Kidney epithelial cell (primary cell): Measurements from ENCODE around the gene MEX3A. TPM values are rescaled to one million over a fixed set of nuclear protein-coding genes. Genes with fewer than 3 reads are reported as not detected.

ENCODE experiments used
- DNase-seq: peaks from one replicate; pipeline ENCODE4 v3.0.0-alpha.2; 2010; ENCODE audit warnings: low read depth
- H3K27me3 ChIP-seq: 2 replicates; pipeline ENCODE4 v1.6.0; 2011; ENCODE audit warnings: low read length; ENCODE audit not compliant: control insufficient read depth, insufficient read depth
- H3K36me3 ChIP-seq: 2 replicates; pipeline ENCODE4 v1.5.1; 2011; ENCODE audit warnings: low read length; ENCODE audit not compliant: control insufficient read depth, insufficient read depth
- H3K4me3 ChIP-seq: 2 replicates; pipeline ENCODE4 v1.5.1; 2011; ENCODE audit warnings: low read depth, mild to moderate bottlenecking, control low read depth, low read length
- CTCF ChIP-seq: IDR thresholded peaks from 2 replicates; pipeline ENCODE4 v1.5.1; 2011; ENCODE audit warnings: mild to moderate bottlenecking, moderate library complexity, low read length, control low read depth, inconsistent platforms; ENCODE audit not compliant: insufficient read depth, poor library complexity, severe bottlenecking
- total RNA-seq: library from RNA; depleted of rRNA; stranded (reverse); fragments of >200 nt; gene quantifications from 2 replicates; pipeline ENCODE4 v1.2.3, GENCODE V29; 2015

Gene MEX3A
- total RNA-seq, 1 donor from 2014 or later = 34.5 TPM

GRCh38 chr1:156098784-156099183 lies 16.5 kb upstream of the MEX3A start:
- H3K27me3 ChIP-seq = no peaks in the 10 kb centered on the region
- no peak for DNase-seq
- H3K36me3 ChIP-seq = no peaks in the 10 kb centered on the region
- H3K4me3 ChIP-seq = no peak overlapping the region
- TF ChIP-seq CTCF = no peak

- no peak for TF ChIP-seq CTCF
- no peaks in the 10 kb centered on the region for H3K27me3 ChIP-seq
- no peaks in the 10 kb centered on the region for H3K36me3 ChIP-seq
- no peak for DNase-seq
- H3K4me3 ChIP-seq = no peak overlapping the region
These were observed 15.4 kb upstream of the MEX3A start for GRCh38 chr1:156097499-156098178.

- no peaks in the 10 kb centered on the region for H3K36me3 ChIP-seq
- no peak overlapping the region for H3K4me3 ChIP-seq
- peak; percentile 98 for TF ChIP-seq CTCF
- no peaks in the 10 kb centered on the region for H3K27me3 ChIP-seq
- DNase-seq = no peak
These were observed 14.6 kb upstream of the MEX3A start for GRCh38 chr1:156096640-156097391.

- no peak overlapping the region for H3K4me3 ChIP-seq
- no peak for DNase-seq
- TF ChIP-seq CTCF = no peak
- no peaks in the 10 kb centered on the region for H3K36me3 ChIP-seq
- no peaks in the 10 kb centered on the region for H3K27me3 ChIP-seq
These were observed 13.7 kb upstream of the MEX3A start for GRCh38 chr1:156095906-156096508.

GRCh38 chr1:156091610-156092009 lies 9.3 kb upstream of the MEX3A start:
- Histone ChIP-seq H3K27me3 (no peaks in the 10 kb centered on the region), H3K36me3 (no peaks in the 10 kb centered on the region), H3K4me3 (no peak overlapping the region)
- no peak for TF ChIP-seq CTCF
- DNase-seq = no peak
